Body of pancreas (tissue), 4 donors: ENCODE results near the gene RSF1. TPM values are rescaled to one million over a fixed set of nuclear protein-coding genes. Genes with fewer than 3 reads are reported as not detected.

Experiments
- ATAC-seq: fragments of 150-250 bp; one replicate; pipeline ENCODE4 v1.9.1; 2016
- DNase-seq, 4 donors: peaks; one replicate each; pipeline ENCODE4 v3.0.0-alpha.2; 2019
- H3K27ac ChIP-seq, 4 donors: fragments of 200-600 bp; sonication (generic); 1 replicate in 3 of 4; 2 replicates in 1 of 4; pipeline versions ENCODE4 v1.5.1 to v1.6.1; 2016 to 2019; ENCODE audit warnings: mild to moderate bottlenecking in 1 of 4, mixed read lengths in 1 of 4, moderate library complexity in 1 of 4
- H3K27me3 ChIP-seq, 2 donors: fragments of 200-600 bp; sonication (generic); one replicate each; pipeline ENCODE4 v1.6.0; 2016; ENCODE audit warnings: mild to moderate bottlenecking in 1 of 2
- H3K36me3 ChIP-seq, 2 donors: fragments of 200-600 bp; sonication (generic); replicated peaks in 1 of 2; 2 replicates each; pipeline ENCODE4 v1.5.1; 2016; ENCODE audit warnings: low read depth in 2 of 2; ENCODE audit not compliant: insufficient read depth in 1 of 2
- H3K4me1 ChIP-seq: fragments of 200-600 bp; sonication (generic); one replicate; pipeline ENCODE4 v1.6.0; 2016
- H3K4me3 ChIP-seq, 2 donors: fragments of 200-600 bp; sonication (generic); 1 replicate in 1 of 2; 2 replicates in 1 of 2; pipeline ENCODE4 v1.5.1; 2016 to 2019
- H3K9me3 ChIP-seq, 3 donors: fragments of 200-600 bp; sonication (generic); 1 replicate in 2 of 3; 2 replicates in 1 of 3; pipeline ENCODE4 v1.5.1; 2016
- POLR2A ChIP-seq, 3 donors: fragments of 450-650 bp; IDR thresholded peaks; one replicate each; pipeline ENCODE4 v1.6.1; 2016; ENCODE audit warnings: antibody characterized with exemption in 3 of 3, mild to moderate bottlenecking in 2 of 3
- WGBS, 2 donors: methylation state at CpG; one replicate each; pipeline ENCODE4 v1.1.5; 2017; 5-methylcytosine and 5-hydroxymethylcytosine counted together
- intact Hi-C: fragments of 100-400 bp; cut with DNase I; formaldehyde crosslinking; loops from one replicate; pipeline ENCODE4 v1.15.1; 2023
- total RNA-seq, 2 donors: library from RNA; depleted of rRNA; stranded (reverse); fragments of >200 nt; gene quantifications; one replicate each; pipeline ENCODE4 v1.1.0, GENCODE V29; 2016
- TF ChIP-seq, protein P1 (sequence below), 7 experiments: fragments of 450-650 bp in 4 of 7; fragments of 200-600 bp in 3 of 7; sonication (generic) in 3 of 7; IDR thresholded peaks; one replicate each; pipeline ENCODE4 v1.5.1; 2016 to 2019; ENCODE audit warnings: antibody characterized with exemption in 7 of 7

Gene RSF1
- total RNA-seq, 2 donors from 2014 or later, result 18.2 to 129 TPM

DNA sequence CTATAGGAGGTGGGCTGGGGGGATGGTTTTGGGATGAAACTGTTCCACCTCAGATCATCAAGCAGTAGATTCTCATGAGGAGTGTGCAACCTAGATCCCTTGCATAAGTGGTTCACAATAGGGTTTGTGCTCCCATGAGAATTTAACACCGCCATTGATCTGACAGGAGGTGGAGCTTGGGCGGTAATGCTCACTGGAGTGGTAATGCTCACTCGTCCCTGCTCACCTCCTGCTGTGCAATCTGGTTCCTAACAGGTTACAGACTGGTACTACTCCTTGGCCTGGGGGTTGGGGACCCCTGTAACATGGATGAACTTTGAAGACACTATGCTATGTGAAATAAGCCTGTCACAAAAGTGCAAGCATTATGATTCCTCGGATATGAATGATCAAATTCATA lies 95.9 kb downstream of the RSF1 start:
- H3K4me1 ChIP-seq, result peaks cover 8% of the 10 kb centered on the region
- no peaks in the 10 kb centered on the region for H3K27me3 ChIP-seq
- no peak for DNase-seq
- H3K9me3 ChIP-seq, result no peaks in the 10 kb centered on the region
- ATAC-seq, result no peak
- TF ChIP-seq, protein P1, sequence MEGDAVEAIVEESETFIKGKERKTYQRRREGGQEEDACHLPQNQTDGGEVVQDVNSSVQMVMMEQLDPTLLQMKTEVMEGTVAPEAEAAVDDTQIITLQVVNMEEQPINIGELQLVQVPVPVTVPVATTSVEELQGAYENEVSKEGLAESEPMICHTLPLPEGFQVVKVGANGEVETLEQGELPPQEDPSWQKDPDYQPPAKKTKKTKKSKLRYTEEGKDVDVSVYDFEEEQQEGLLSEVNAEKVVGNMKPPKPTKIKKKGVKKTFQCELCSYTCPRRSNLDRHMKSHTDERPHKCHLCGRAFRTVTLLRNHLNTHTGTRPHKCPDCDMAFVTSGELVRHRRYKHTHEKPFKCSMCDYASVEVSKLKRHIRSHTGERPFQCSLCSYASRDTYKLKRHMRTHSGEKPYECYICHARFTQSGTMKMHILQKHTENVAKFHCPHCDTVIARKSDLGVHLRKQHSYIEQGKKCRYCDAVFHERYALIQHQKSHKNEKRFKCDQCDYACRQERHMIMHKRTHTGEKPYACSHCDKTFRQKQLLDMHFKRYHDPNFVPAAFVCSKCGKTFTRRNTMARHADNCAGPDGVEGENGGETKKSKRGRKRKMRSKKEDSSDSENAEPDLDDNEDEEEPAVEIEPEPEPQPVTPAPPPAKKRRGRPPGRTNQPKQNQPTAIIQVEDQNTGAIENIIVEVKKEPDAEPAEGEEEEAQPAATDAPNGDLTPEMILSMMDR (IDR thresholded peaks at IDR 0.05), result no peak
- no peak for TF ChIP-seq POLR2A (IDR thresholded peaks at IDR 0.05)
- peaks cover 0 to 6% of the 10 kb centered on the region in 2 donors for H3K36me3 ChIP-seq
- intact Hi-C loops, result no loop called here
- H3K27ac ChIP-seq, result no peak overlapping the region
- no peak overlapping the region for H3K4me3 ChIP-seq
- WGBS, 2 donors, result 62 to 95% methylated on average over 4 of the region's 4 CpGs

DNA sequence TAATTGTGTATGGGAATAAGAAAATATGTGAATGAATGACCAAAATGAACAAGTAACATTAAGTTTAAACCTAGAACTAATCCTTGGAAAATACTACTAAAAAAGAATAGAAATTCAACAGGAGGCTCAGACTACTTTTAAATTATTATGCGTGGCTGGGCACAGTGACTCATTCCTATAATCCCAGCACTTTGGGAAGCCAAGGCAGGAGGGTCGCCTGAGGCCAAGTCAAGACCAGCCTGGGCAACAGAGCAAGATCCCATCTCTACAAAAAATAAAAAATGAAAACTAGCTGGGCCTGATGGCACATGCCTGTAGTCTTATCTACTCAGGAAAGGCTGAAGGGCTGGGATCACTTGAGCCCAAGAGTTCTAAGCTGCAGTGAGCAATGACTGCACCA lies 97.5 kb downstream of the RSF1 start:
- Histone ChIP-seq H3K36me3 (peaks cover 0 to 6% of the 10 kb centered on the region in 2 donors), H3K4me3 (no peak overlapping the region), H3K27me3 (no peaks in the 10 kb centered on the region), H3K4me1 (peaks cover 8% of the 10 kb centered on the region), H3K9me3 (no peaks in the 10 kb centered on the region), H3K27ac (no peak overlapping the region)
- no peak for ATAC-seq
- WGBS, 2 donors, result 87 to 96% methylated on average over 2 of the region's 2 CpGs
- no peak for DNase-seq
- intact Hi-C loops, result no loop called here
- TF ChIP-seq POLR2A (IDR thresholded peaks at IDR 0.05), result no peak
- TF ChIP-seq, protein P1 (IDR thresholded peaks at IDR 0.05), result no peak

DNA sequence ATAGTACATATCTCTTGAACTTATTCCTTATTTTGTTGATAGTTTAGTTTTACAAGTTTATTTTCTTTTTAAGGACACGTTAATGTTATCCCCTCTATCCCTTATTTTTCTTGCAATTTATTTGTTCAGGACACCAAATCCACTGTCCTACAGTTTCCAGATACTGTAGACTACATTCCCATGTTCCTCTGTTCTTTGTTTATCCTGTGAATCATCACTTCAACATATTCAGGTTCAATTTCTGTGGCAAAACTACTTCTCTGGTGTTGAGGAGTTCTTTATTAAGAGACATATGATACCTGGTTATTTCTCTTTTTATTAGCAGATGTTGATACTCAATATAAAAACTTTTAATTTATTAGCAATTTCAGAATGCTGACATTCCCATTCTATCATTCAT lies 110.2 kb downstream of the RSF1 start:
- intact Hi-C loops, result no loop called here
- ATAC-seq, result no peak
- H3K27me3 ChIP-seq, result no peaks in the 10 kb centered on the region
- no peaks in the 10 kb centered on the region for H3K36me3 ChIP-seq
- no peak overlapping the region for H3K27ac ChIP-seq
- 44 to 50% methylated on average over 1 of the region's 1 CpG for WGBS, 2 donors
- DNase-seq, result no peak
- H3K4me3 ChIP-seq, result no peak overlapping the region
- H3K4me1 ChIP-seq, result peaks cover 10% of the 10 kb centered on the region
- no peaks in the 10 kb centered on the region for H3K9me3 ChIP-seq
- TF ChIP-seq, protein P1 (IDR thresholded peaks at IDR 0.05), result no peak
- no peak for TF ChIP-seq POLR2A (IDR thresholded peaks at IDR 0.05)

DNA sequence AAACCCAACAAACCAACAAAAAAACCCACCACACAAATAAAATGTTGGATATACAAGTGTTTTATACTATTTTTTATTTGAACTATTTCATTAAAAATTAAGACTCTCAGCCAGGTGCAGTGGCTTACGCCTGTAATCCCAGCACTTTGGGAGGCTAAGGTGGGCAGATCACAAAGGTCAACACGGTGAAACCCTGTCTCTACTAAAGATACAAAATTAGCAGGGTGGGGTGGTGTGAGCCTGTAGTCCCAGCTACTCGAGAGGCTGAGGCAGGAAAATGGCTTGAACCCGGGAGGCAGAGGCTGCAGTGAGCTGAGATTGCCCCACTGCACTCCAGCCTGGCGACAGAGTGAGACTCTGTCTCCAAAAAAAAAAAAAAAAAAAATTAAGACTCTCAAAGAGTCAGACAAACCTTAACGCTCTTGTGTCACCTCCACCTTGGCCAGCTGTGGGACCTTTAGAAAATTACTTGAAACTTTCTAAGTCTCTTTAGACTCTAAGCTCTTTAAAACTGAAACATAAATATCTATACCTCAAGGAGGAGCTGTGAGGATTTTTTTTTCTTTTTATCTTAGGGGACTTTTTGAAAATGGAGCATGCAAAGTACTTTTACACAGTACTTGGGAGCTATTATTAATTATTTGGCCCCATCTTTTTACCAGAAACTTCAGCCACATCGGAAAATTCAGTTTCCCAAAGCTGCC lies 114.5 kb downstream of the RSF1 start:
- ATAC-seq (no peak), DNase-seq (no peak)
- peaks cover 4% of the 10 kb centered on the region for H3K4me1 ChIP-seq
- TF ChIP-seq, protein P1 (IDR thresholded peaks at IDR 0.05), result no peak
- TF ChIP-seq POLR2A (IDR thresholded peaks at IDR 0.05), result no peak
- no peaks in the 10 kb centered on the region for H3K27me3 ChIP-seq
- 95 to 97% methylated on average over 7 of the region's 7 CpGs for WGBS, 2 donors
- peaks cover 0 to 4% of the 10 kb centered on the region in 2 donors for H3K36me3 ChIP-seq
- H3K9me3 ChIP-seq, result no peaks in the 10 kb centered on the region
- intact Hi-C loops, result no loop called here
- no peak overlapping the region for H3K27ac ChIP-seq
- H3K4me3 ChIP-seq, result no peak overlapping the region
